Measurements from ENCODE around the gene IMMP2L.

IMMP2L gene

GRCh38 chr7:111025006-111025405 is 537.3 kb downstream of the IMMP2L start:
- DNase-seq (ENCODE audit: extremely low read depth, low read depth): no peak
- TF ChIP-seq CTCF (IDR thresholded peaks at IDR 0.05; ENCODE audit: low read depth, low read length): no peak

- no peak for DNase-seq (ENCODE audit: extremely low read depth, low read depth)
- no peak for TF ChIP-seq CTCF (IDR thresholded peaks at IDR 0.05; ENCODE audit: low read depth, low read length)
Measured at GRCh38 chr7:111018960-111019736, 543.1 kb downstream of the IMMP2L start.

GRCh38 chr7:111018447-111018846 is 543.8 kb downstream of the IMMP2L start:
- DNase-seq (ENCODE audit: extremely low read depth, low read depth): no peak
- no peak for TF ChIP-seq CTCF (IDR thresholded peaks at IDR 0.05; ENCODE audit: low read depth, low read length)

- no peak for DNase-seq (ENCODE audit: extremely low read depth, low read depth)
- no peak for TF ChIP-seq CTCF (IDR thresholded peaks at IDR 0.05; ENCODE audit: low read depth, low read length)
Measured at GRCh38 chr7:111014079-111014478, 548.2 kb downstream of the IMMP2L start.

GRCh38 chr7:111012799-111013675 is 549.3 kb downstream of the IMMP2L start:
- TF ChIP-seq CTCF (IDR thresholded peaks at IDR 0.05; ENCODE audit: low read depth, low read length): no peak
- DNase-seq (ENCODE audit: extremely low read depth, low read depth): no peak

GRCh38 chr7:111012149-111012548 is 550.1 kb downstream of the IMMP2L start:
- TF ChIP-seq CTCF (IDR thresholded peaks at IDR 0.05; ENCODE audit: low read depth, low read length): no peak
- DNase-seq (ENCODE audit: extremely low read depth, low read depth): no peak

- no peak for DNase-seq (ENCODE audit: extremely low read depth, low read depth)
- no peak for TF ChIP-seq CTCF (IDR thresholded peaks at IDR 0.05; ENCODE audit: low read depth, low read length)
Measured at GRCh38 chr7:111011520-111011919, 550.8 kb downstream of the IMMP2L start.
